Measurements from ENCODE around the gene BBC3.

BBC3 gene

DNA sequence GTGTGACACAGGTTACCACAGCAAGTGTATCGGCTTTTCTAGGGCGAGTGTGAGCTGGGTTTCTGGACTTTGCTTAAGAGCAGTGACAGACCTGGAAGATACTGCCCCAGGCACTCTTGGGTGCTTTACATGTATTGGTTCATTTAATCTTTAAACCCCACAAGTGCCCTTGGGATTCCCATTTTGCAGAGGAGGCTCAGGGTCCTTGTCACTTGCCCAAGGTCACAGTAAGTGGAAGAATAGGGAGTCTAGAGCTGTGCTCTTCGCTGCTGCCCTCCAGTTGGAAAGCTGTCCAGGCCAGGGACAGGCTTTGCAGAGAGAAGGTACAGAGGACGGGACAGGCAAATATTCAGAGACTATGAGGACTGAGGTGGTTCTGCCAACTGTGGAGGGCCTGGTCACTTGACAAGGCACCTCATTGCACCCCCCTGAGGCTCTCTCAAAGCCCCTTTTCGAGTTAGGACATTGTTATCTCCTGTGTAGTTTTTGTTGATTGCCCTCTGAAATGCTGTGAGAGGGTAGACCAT lies 42.4 kb downstream of the BBC3 start:
- no peak for DNase-seq

DNA sequence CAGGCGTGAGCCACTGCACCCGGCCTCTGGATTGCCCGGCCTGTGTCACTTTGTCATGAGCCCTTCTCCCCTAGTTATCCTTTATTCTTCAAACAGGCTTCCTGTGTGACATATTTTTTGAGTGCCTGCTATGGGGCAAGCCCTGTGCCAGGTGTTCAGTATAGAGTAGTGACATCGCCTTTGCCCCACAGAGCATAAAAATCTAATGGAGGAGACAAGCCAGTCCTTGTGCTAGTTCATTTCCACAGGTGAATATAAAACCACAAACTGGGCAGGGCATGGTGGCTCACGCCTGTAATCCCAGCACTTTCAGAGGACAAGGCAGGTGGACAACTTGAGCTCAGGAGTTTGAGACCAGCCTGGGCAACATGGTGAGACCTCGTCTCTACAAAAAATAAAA lies 43.2 kb downstream of the BBC3 start:
- no peak for DNase-seq

GRCh38 chr19:47187335-47187655 lies 43.7 kb downstream of the BBC3 start:
- DNase-seq, result no peak

GRCh38 chr19:47186446-47187334 lies 44.3 kb downstream of the BBC3 start:
- DNase-seq, result no peak

GRCh38 chr19:47183601-47184000 lies 47.4 kb downstream of the BBC3 start:
- DNase-seq, result no peak

GRCh38 chr19:47179653-47180310 lies 51.2 kb downstream of the BBC3 start:
- no peak for DNase-seq

- no peak for DNase-seq
These were observed 54.3 kb downstream of the BBC3 start for GRCh38 chr19:47176627-47177090.

DNA sequence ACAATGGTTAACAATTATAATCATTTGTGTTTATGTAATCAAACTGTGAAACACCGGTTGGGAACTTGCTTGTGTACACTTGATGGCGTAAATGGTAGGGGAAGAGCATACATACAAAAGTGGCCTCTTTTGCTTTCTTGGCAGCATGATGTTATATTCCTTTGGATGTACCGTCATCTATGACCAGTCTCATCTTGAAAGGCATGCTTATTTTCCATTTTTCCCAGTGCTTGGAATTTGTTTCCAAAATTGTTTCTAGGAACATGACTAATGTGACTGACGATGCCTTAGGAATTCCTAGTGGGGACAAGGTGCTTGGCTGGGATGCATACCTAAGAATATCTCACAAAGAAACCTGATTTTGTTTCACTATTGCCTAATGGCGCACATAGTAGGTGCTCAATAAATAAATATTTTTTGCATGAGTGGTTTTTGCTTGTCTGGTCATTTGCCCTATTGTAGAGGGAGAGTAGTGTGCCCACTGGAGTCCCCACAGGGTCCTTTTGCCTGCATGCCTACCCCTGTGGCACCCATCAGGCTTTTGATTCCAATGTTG lies 54.9 kb downstream of the BBC3 start:
- DNase-seq, result no peak

DNA sequence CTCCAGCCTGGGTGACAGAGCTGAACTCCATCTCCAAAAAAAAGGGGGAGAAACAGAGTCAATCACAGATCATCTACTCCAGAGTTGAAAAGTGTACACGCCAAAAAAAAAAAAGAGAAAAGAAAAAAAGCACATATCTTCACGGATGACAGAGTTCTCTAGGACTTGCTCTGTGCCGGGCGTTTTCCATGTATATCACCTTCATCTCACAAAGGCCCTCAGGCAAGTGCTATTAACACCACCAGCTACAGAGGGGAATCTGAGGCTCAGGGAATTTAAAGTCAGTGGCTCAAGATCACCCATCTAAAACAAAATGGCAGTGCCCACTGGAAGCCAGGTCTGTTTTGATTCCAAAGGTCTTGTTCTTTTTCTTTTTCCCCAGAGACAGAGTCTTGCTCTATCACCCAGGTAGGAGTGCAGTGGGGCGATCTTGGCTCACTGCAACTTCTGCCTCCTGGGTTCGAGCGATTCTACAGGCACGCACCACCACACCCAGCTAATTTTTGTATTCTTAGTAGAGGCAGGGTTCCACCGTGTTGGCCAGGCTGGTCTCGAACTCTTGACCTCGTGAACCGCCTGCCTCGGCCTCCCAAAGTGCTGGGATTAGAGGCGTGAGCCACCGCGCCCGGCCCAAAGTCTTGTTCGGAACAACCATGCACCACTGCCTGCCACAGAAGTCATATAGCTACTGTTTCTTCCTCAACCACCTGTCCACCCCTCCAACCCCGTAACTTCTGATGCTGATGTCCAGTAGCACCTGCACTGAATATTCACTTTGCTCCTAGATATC lies 58.1 kb downstream of the BBC3 start:
- no peak for DNase-seq
